Measurements from ENCODE around the gene XPC. TPM values are rescaled to one million over a fixed set of nuclear protein-coding genes. Genes with fewer than 3 reads are reported as not detected.

Gene XPC
- total and polyA plus RNA-seq, 2 donors (not counting 3 experiments of a cell fraction or from before 2014, with no cell fraction given), result 11.9 to 36.8 TPM

DNA sequence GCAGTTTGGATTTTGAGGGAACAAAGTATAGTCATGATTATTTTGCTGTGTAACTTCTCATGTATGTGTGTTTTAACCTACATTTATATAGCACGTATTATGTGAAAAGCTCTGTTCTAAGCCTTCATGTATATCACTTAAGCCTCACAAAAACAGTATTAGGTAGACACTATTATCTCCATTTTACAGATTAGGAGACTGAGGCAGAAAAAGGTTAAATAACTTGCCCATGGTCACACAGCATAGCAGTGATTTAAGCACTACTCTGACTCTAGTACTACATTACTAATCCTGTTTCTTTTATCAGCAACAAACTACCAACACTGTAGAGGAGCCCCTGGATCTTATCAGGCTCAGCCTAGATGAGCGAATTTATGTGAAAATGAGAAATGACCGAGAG is 2.9 kb upstream of the XPC start:
- dilution Hi-C loops (cut with MboI; ENCODE audit: extremely low pct_ligation_motif_present, low sequenced_read_pairs), result no loop called here
- Histone ChIP-seq H3K4me3 (replicated peaks in 1 of 3; ENCODE audit: insufficient read depth in 1 of 3, low read depth in 1 of 3, low read length in 3 of 3) (no peak overlapping the region), H3K27me3 (ENCODE audit: control insufficient read depth in 2 of 2, insufficient read depth in 2 of 2, low read length in 2 of 2) (no peaks in the 10 kb centered on the region), H3K27ac (ENCODE audit: insufficient read depth, low read depth, low read length) (no peak overlapping the region), H4K20me1 (replicated peaks; ENCODE audit: control insufficient read depth, extremely low read depth, insufficient read depth, low read length) (no peaks in the 10 kb centered on the region), H3K9me3 (replicated peaks; ENCODE audit: control insufficient read depth, insufficient read depth, low read length) (no peaks in the 10 kb centered on the region), H3K9me1 (replicated peaks; ENCODE audit: control insufficient read depth, extremely low read depth, insufficient read depth, low read length) (no peaks in the 10 kb centered on the region), H3K9ac (replicated peaks; ENCODE audit: extremely low read depth, insufficient read depth, low read length) (no peak overlapping the region), H3K4me1 (ENCODE audit: control insufficient read depth, extremely low read depth, insufficient read depth, low read length) (peaks cover 10% of the 10 kb centered on the region), H2AFZ (ENCODE audit: low read depth, low read length) (no peak overlapping the region), H3K36me3 (ENCODE audit: control insufficient read depth in 2 of 2, extremely low read depth in 1 of 2, insufficient read depth in 2 of 2, low read length in 2 of 2) (peaks cover 3 to 11% of the 10 kb centered on the region in 2 experiments), H3K79me2 (ENCODE audit: control insufficient read depth, insufficient read depth, low read length) (peaks cover 40% of the 10 kb centered on the region), H3K4me2 (ENCODE audit: insufficient read depth, low read length) (no peak overlapping the region)
- FAIRE-seq (no peak), DNase-seq (ENCODE audit: low read depth, low spot score) (no peak)
- no TSS peak for BruUV-seq (replicated peaks)
- intact Hi-C loops (cut with micrococcal nuclease), result no loop called here
- TF ChIP-seq JUN (IDR thresholded peaks at IDR 0.05; ENCODE audit: borderline replicate concordance, insufficient read depth, insufficient read length, low read depth), result no peak
- no peak for TF ChIP-seq GATA2 (IDR thresholded peaks at IDR 0.05; ENCODE audit: insufficient read depth, insufficient read length, low read depth, low read length)
- no peak for TF ChIP-seq POLR2A (IDR thresholded peaks at IDR 0.05; ENCODE audit: low read depth, low read length)
- no peak for TF ChIP-seq FOS (IDR thresholded peaks at IDR 0.05; ENCODE audit: borderline replicate concordance, insufficient read depth, low read length)
- TF ChIP-seq, protein P1, sequence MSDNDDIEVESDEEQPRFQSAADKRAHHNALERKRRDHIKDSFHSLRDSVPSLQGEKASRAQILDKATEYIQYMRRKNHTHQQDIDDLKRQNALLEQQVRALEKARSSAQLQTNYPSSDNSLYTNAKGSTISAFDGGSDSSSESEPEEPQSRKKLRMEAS (IDR thresholded peaks at IDR 0.05; ENCODE audit: insufficient read depth, insufficient read length), result no peak
- TF ChIP-seq, protein P2, sequence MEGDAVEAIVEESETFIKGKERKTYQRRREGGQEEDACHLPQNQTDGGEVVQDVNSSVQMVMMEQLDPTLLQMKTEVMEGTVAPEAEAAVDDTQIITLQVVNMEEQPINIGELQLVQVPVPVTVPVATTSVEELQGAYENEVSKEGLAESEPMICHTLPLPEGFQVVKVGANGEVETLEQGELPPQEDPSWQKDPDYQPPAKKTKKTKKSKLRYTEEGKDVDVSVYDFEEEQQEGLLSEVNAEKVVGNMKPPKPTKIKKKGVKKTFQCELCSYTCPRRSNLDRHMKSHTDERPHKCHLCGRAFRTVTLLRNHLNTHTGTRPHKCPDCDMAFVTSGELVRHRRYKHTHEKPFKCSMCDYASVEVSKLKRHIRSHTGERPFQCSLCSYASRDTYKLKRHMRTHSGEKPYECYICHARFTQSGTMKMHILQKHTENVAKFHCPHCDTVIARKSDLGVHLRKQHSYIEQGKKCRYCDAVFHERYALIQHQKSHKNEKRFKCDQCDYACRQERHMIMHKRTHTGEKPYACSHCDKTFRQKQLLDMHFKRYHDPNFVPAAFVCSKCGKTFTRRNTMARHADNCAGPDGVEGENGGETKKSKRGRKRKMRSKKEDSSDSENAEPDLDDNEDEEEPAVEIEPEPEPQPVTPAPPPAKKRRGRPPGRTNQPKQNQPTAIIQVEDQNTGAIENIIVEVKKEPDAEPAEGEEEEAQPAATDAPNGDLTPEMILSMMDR (IDR thresholded peaks at IDR 0.05; ENCODE audit: extremely low read depth in 1 of 2, insufficient read depth in 1 of 2, low read depth in 1 of 2, low read length in 2 of 2), result no peak
- no peak for TF ChIP-seq EZH2 (IDR thresholded peaks at IDR 0.05; ENCODE audit: borderline replicate concordance, low read depth, low read length, severe bottlenecking)
- no peak for TF ChIP-seq MYC (IDR thresholded peaks at IDR 0.05; ENCODE audit: low read depth, low read length)
- TF ChIP-seq POLR2AphosphoS5 (IDR thresholded peaks at IDR 0.05; ENCODE audit: insufficient read depth, low read depth, low read length), result no peak
- CTCF ChIA-PET, result no interaction called here
- POLR2A ChIA-PET, result no interaction called here

Data from endothelial cell of umbilical vein (primary cell).